ENCODE data around the gene EFS. TPM values are rescaled to one million over a fixed set of nuclear protein-coding genes. Genes with fewer than 3 reads are reported as not detected.
"Not testable (repeated sequence)": the region's sequence is repeated elsewhere in the genome, so short reads cannot be mapped to it uniquely, and the experiment has no call there.

Gene EFS
- total RNA-seq, 1 donor from 2014 or later, result 32.4 TPM

DNA sequence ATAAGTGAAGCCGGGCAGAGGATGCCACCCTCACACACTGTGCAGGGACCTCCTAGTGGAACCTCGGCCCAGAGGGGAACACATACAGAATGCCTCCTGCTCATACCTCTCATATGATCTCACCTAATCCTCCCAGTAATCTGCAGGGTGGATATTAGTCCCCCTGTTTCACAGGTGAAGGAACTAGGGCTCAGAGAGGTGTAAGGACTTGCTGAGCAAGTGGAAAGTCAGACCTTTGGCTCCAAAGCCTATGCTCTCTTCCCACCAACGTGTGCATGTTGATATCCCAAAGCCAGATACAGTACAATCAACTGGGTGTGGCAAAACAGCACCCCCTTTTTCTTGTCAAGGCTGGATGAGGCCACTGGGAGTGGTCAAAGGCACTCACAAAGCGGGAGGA is 38.9 kb upstream of the EFS start:
- H3K27me3 ChIP-seq, result no peaks in the 10 kb centered on the region
- no peaks in the 10 kb centered on the region for H3K4me1 ChIP-seq
- no peak for TF ChIP-seq CTCF (IDR thresholded peaks at IDR 0.05)
- no peak for TF ChIP-seq POLR2AphosphoS5 (IDR thresholded peaks at IDR 0.05; ENCODE audit: insufficient read depth in 1 of 2, low read depth in 1 of 2)
- no peak for TF ChIP-seq POLR2A (IDR thresholded peaks at IDR 0.05)
- intact Hi-C loops (cut with DNase I), result no loop called here
- no peaks in the 10 kb centered on the region for H3K36me3 ChIP-seq
- DNase-seq (ENCODE audit: extremely low spot score in 2 of 2), result no peak
- no peak overlapping the region for H3K27ac ChIP-seq
- H3K4me3 ChIP-seq, result no peak overlapping the region
- H3K9me3 ChIP-seq, result no peaks in the 10 kb centered on the region

DNA sequence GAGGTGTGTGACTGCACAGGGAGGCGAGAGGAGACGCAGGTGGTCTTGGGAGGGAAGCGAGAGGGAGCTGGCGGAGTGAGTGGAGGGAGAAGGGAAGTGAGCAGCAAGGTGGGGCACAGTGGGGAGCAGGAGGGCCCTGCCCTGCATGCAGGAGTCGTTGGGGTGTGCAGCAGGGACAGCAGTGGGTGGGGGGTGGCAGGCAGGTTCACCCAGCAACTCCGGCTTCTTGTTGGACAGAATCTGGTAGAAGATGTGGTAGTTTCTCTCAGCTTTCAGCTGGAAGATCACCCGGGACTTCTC is 38.1 kb upstream of the EFS start:
- Histone ChIP-seq H3K4me1 (no peaks in the 10 kb centered on the region), H3K9me3 (no peaks in the 10 kb centered on the region), H3K4me3 (no peak overlapping the region), H3K27ac (no peak overlapping the region), H3K36me3 (no peaks in the 10 kb centered on the region), H3K27me3 (no peaks in the 10 kb centered on the region)
- no peak for DNase-seq (ENCODE audit: extremely low spot score in 2 of 2)
- TF ChIP-seq CTCF (IDR thresholded peaks at IDR 0.05) (no peak), POLR2A (IDR thresholded peaks at IDR 0.05) (no peak), POLR2AphosphoS5 (IDR thresholded peaks at IDR 0.05; ENCODE audit: insufficient read depth in 1 of 2, low read depth in 1 of 2) (no peak)
- intact Hi-C loops (cut with DNase I), result no loop called here

DNA sequence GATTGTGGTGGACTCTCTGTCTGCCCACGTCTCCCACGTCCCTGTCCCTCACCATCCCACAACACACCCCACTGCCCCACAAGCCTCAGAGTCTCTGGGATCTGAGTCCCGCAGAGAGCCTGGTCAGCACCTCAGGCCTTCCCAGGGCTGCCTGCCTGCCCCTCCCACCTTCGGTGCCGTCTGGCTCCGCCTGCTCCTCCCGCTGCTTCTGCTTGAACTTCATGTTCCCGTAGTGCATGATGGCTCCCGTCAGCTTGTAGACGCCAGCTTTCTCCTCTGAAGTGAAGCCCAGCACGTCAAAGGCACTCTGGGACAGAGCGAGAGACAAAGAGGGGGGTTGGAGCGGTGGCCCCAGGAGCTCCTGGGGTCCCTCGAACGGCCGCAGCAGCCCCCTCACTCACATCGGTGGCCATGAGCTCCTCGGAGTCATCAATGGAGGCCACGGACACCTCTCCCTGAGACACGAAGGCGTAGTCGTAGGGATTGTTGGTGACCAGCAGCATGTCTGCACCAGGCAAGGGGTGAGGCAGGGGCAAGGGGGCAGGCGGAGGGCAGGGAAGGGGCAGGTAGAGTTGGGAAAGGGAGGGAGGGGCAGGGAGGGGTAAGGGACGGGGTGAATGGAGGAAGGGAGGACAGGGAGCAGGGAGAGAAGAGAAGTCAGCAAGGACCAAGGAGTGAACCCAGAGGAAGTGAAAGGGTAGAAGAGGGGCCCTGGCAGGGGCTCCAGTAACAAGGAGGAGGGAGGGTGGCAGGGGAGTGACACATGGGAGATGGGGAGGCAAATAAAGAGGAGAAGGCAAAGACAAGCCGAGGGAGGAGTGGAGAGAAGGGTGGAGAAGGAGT is 37.5 kb upstream of the EFS start:
- H3K27me3 ChIP-seq, result no peaks in the 10 kb centered on the region
- no peak for DNase-seq (ENCODE audit: extremely low spot score in 2 of 2)
- H3K36me3 ChIP-seq, result no peaks in the 10 kb centered on the region
- TF ChIP-seq CTCF (IDR thresholded peaks at IDR 0.05) (no peak), POLR2A (IDR thresholded peaks at IDR 0.05) (no peak), POLR2AphosphoS5 (IDR thresholded peaks at IDR 0.05; ENCODE audit: insufficient read depth in 1 of 2, low read depth in 1 of 2) (no peak)
- H3K4me1 ChIP-seq, result no peaks in the 10 kb centered on the region
- intact Hi-C loops (cut with DNase I), result no loop called here
- H3K27ac ChIP-seq, result no peak overlapping the region
- H3K9me3 ChIP-seq, result no peaks in the 10 kb centered on the region
- no peak overlapping the region for H3K4me3 ChIP-seq

GRCh38 chr14:23401291-23401690 is 36.3 kb upstream of the EFS start:
- no peak for DNase-seq (ENCODE audit: extremely low spot score in 2 of 2)
- Histone ChIP-seq H3K36me3 (no peaks in the 10 kb centered on the region), H3K27ac (no peak overlapping the region), H3K4me1 (no peaks in the 10 kb centered on the region), H3K9me3 (no peaks in the 10 kb centered on the region), H3K27me3 (no peaks in the 10 kb centered on the region), H3K4me3 (no peak overlapping the region)
- TF ChIP-seq POLR2A (IDR thresholded peaks at IDR 0.05), result no peak
- no peak for TF ChIP-seq CTCF (IDR thresholded peaks at IDR 0.05)
- no peak for TF ChIP-seq POLR2AphosphoS5 (IDR thresholded peaks at IDR 0.05; ENCODE audit: insufficient read depth in 1 of 2, low read depth in 1 of 2)
- intact Hi-C loops (cut with DNase I), result no loop called here

- intact Hi-C loops (cut with DNase I); H3K9me3 ChIP-seq; H3K27me3 ChIP-seq; H3K4me1 ChIP-seq; H3K36me3 ChIP-seq; H3K4me3 ChIP-seq; DNase-seq (ENCODE audit: extremely low spot score in 2 of 2); H3K27ac ChIP-seq: not testable (repeated sequence)
Observed at GRCh38 chr14:23400496-23401149, 35.7 kb upstream of the EFS start.

Measured in vagina (tissue), 2 donors.